Measurements from ENCODE around the gene PLEKHG7. TPM values are rescaled to one million over a fixed set of nuclear protein-coding genes. Genes with fewer than 3 reads are reported as not detected.

PLEKHG7 gene
- total RNA-seq, 1 experiment from 2014 or later: not detected

DNA sequence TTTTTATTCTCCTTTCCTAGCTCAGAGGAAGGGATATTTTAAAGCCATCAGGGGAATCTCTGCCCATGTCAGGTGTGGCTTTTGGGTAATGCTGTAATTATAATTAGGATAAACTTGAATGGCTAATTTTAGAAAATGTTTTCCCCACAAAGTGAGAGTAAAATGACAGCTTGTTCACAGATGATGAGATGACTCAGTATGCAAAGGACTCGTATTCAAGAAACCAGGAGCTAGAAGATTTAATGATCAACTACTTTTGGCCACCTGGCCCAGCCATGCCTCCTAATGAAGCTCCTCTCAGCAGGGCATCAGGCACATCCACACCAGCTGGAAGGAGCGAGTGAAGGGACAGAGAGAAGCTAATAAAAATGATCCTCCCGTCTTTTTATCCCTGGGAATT is 29.0 kb upstream of the PLEKHG7 start:
- no peak overlapping the region for H3K4me3 ChIP-seq (ENCODE audit: low read depth, low read length, poor library complexity, severe bottlenecking)
- TF ChIP-seq EZH2 (IDR thresholded peaks at IDR 0.05; ENCODE audit: borderline replicate concordance, low read depth, low read length, poor library complexity, severe bottlenecking) (no peak), CTCF (conservative IDR thresholded peaks at IDR 0.05; ENCODE audit: low read depth, low read length) (no peak)
- DNase-seq (ENCODE audit: low spot score): no peak
- H3K4me1 ChIP-seq (ENCODE audit: insufficient read depth, low read length, poor library complexity, severe bottlenecking): no peaks in the 10 kb centered on the region
- no peaks in the 10 kb centered on the region for H3K36me3 ChIP-seq (ENCODE audit: insufficient read depth, low read length, poor library complexity, severe bottlenecking)
- intact Hi-C loops (cut with micrococcal nuclease; ENCODE audit: unreplicated experiment): no loop called here
- H3K9me3 ChIP-seq (ENCODE audit: low read depth, low read length, poor library complexity, severe bottlenecking): no peaks in the 10 kb centered on the region
- POLR2A ChIA-PET (ENCODE audit: low non-redundant PET): interaction anchor here (0.6 kb wide), 1 partner anchor 29 kb away, joined by 3 read pairs; no protein-coding TSS in a partner anchor
- H3K27me3 ChIP-seq (replicated peaks; ENCODE audit: insufficient read depth, low read depth, low read length, poor library complexity): no peaks in the 10 kb centered on the region
- no TSS peak for BruUV-seq (replicated peaks)
- CTCF ChIA-PET: no interaction called here
- H3K27ac ChIP-seq (ENCODE audit: low read depth, low read length, poor library complexity, severe bottlenecking): no peak overlapping the region

- Histone ChIP-seq H3K4me1 (ENCODE audit: insufficient read depth, low read length, poor library complexity, severe bottlenecking) (no peaks in the 10 kb centered on the region), H3K9me3 (ENCODE audit: low read depth, low read length, poor library complexity, severe bottlenecking) (no peaks in the 10 kb centered on the region), H3K4me3 (ENCODE audit: low read depth, low read length, poor library complexity, severe bottlenecking) (no peak overlapping the region), H3K27ac (ENCODE audit: low read depth, low read length, poor library complexity, severe bottlenecking) (no peak overlapping the region), H3K27me3 (replicated peaks; ENCODE audit: insufficient read depth, low read depth, low read length, poor library complexity) (no peaks in the 10 kb centered on the region), H3K36me3 (ENCODE audit: insufficient read depth, low read length, poor library complexity, severe bottlenecking) (no peaks in the 10 kb centered on the region)
- intact Hi-C loops (cut with micrococcal nuclease; ENCODE audit: unreplicated experiment): no loop called here
- BruUV-seq (replicated peaks): no TSS peak
- ChIA-PET CTCF (no interaction called here), POLR2A (ENCODE audit: low non-redundant PET) (no interaction called here)
- TF ChIP-seq CTCF (conservative IDR thresholded peaks at IDR 0.05; ENCODE audit: low read depth, low read length): no peak
- no peak for TF ChIP-seq EZH2 (IDR thresholded peaks at IDR 0.05; ENCODE audit: borderline replicate concordance, low read depth, low read length, poor library complexity, severe bottlenecking)
- DNase-seq (ENCODE audit: low spot score): no peak
Measured at GRCh38 chr12:92674500-92674899, 28.3 kb upstream of the PLEKHG7 start.

DNA sequence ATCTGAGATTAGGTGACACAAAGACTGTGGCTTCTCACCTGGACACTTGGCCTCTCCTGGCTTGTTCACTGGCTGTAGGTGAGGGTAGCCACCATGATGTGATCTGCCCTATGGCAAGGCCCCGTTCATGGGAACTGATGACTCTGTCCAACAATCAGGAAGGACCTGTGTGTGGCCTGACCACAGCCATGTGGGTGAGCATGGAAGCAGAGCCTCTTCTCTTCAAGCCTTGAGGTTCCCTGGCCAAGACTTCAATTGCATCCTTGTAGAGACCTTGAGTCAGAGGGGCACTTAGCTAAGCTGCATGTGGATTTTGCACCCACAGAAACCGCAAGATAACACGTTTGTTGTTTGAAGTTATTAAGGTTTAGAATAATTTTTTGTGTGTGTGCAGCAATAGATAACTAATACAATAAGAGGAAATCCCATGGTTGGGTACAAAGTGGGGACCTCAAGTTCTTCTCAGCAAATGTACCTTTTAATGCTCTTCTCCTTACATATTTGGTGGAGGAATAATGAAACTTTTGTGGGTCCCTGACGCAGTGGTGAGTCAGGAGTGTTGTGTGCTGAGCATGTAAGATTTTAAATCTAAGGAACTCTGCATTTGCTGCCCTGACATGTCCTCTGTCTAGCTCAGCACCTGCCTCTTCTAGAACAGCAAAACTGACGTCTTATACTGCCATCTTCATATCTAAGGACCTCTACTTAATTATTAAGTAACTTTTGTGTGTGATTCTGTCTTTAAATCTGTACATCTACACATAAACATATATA is 27.5 kb upstream of the PLEKHG7 start:
- Histone ChIP-seq H3K27me3 (replicated peaks; ENCODE audit: insufficient read depth, low read depth, low read length, poor library complexity) (no peaks in the 10 kb centered on the region), H3K27ac (ENCODE audit: low read depth, low read length, poor library complexity, severe bottlenecking) (no peak overlapping the region), H3K4me1 (ENCODE audit: insufficient read depth, low read length, poor library complexity, severe bottlenecking) (no peaks in the 10 kb centered on the region), H3K4me3 (ENCODE audit: low read depth, low read length, poor library complexity, severe bottlenecking) (no peak overlapping the region), H3K36me3 (ENCODE audit: insufficient read depth, low read length, poor library complexity, severe bottlenecking) (no peaks in the 10 kb centered on the region), H3K9me3 (ENCODE audit: low read depth, low read length, poor library complexity, severe bottlenecking) (no peaks in the 10 kb centered on the region)
- ChIA-PET POLR2A (ENCODE audit: low non-redundant PET) (no interaction called here), CTCF (interaction anchor here (0.5 kb wide), 1 partner anchor 777 kb away, joined by 9 read pairs; no protein-coding TSS in a partner anchor)
- intact Hi-C loops (cut with micrococcal nuclease; ENCODE audit: unreplicated experiment): no loop called here
- TF ChIP-seq CTCF (conservative IDR thresholded peaks at IDR 0.05; ENCODE audit: low read depth, low read length): no peak
- TF ChIP-seq EZH2 (IDR thresholded peaks at IDR 0.05; ENCODE audit: borderline replicate concordance, low read depth, low read length, poor library complexity, severe bottlenecking): no peak
- no TSS peak for BruUV-seq (replicated peaks)
- no peak for DNase-seq (ENCODE audit: low spot score)

All from A673 (cell line).